T-helper 1 cell (primary cell): Measurements from ENCODE around the gene COA8.

ENCODE experiments used
- DNase-seq, 5 donors: peaks; one replicate each; pipeline ENCODE4 v3.0.0-alpha.2; 2012 to 2020

COA8 gene

DNA sequence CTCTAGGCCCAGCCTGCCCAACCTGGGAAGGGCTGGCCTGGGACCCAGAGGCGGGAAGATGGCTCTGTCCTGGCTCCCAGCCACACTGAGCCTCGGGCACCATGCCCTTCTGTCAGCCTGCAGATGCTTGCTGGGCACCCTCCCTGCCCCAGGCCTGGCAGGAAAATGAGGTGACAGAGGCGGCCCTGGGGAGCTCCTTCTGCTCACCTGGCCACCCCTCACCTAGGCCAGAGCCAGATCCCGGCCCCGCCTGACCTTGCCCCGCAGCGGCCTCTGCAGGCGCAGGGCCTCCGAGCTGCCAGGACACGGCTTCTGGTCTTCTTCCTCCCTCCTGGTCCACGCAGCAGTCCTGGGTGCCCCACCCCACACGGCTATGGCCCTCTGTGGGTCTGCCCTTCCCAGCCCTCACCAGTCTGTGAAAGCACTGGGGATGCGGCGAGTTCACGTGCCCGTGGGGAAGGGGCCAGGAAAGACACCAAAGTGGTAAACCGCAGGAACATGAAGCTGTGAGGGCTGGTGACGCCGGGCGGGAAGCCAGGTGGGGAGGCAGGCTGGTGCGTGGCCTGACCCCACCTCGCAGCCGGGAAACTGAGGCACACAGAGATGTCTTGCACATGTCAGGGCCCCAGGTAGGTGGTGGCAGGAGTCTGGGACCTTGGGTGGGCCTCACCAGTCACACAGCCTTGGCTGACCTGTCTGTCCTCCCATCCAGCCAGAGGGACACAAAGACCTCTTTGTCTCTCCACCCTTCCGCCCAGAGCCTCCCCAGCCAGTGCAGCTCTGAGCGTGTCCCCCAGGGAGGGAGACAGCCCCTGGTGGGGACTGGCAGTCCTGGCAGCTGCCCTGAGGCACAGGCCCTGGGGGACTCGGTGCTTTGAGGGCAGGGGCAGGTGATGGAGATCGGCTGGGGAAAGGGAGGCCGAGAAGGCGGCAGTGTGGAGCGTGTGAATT lies 13.1 kb upstream of the COA8 start:
- DNase-seq: no peak

DNA sequence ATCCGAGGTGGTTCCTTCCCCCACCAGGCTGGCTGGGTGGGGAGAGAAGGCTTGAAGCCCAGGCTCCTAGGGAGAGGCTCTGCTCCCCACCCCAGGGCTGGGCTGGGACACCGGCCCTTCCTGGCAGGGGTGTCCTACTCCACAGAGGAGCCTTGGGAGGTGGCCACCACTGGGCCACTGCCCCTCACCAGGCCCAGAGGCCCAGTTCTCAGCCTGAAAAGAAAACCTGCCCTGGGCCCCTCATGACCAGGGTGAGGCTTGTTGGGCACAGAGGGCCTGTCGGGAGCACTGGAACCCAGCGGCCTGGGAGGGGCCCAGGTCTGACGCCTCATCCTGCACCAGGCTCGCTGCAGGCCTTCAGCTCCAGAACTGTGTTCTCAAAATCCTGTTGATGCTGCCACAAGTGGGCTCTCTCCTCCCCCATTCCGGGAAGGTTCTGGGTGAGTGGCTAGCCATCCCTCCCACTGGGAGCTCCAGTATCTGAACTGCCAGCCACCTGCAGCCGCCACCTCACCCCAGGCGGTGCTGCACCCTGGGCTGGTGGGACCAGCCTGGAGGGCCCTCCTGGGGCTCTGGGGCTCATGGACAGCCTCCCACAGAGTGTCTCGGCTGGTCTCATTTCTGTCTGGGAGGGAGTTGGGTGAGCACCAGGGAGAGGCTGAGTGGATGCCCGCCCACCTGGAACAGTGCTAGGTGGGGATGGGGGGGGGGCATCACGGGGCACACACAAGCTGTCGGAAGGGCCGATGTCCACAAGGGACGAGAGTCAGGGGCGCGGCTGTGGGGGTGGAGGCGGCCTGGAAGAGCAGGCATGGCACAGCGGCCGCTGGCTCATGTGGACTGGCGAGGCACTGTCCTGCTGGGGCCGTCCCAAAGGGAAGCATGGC lies 12.1 kb upstream of the COA8 start:
- DNase-seq: no peak

DNA sequence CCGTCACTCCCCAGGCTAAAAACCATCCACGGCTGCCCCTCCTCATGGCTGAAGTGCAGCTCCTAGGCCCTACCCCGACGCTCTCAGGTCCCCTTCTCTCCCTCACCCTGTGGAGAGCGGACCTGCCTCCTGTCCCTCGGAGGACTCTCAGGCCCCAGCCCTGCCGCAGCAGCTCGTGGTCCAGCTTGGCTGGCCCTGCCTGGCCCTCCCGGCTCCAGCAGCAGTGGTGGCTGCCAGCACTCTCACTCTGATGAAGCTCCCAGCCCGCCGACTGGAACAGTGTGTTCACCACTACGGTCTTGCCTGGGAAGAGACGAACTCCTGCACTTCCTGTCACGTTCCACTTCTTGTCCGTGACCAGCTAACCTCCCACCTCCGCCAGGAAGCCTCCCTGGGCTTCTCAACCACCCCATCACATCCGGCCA lies 11.4 kb upstream of the COA8 start:
- DNase-seq: no peak

DNA sequence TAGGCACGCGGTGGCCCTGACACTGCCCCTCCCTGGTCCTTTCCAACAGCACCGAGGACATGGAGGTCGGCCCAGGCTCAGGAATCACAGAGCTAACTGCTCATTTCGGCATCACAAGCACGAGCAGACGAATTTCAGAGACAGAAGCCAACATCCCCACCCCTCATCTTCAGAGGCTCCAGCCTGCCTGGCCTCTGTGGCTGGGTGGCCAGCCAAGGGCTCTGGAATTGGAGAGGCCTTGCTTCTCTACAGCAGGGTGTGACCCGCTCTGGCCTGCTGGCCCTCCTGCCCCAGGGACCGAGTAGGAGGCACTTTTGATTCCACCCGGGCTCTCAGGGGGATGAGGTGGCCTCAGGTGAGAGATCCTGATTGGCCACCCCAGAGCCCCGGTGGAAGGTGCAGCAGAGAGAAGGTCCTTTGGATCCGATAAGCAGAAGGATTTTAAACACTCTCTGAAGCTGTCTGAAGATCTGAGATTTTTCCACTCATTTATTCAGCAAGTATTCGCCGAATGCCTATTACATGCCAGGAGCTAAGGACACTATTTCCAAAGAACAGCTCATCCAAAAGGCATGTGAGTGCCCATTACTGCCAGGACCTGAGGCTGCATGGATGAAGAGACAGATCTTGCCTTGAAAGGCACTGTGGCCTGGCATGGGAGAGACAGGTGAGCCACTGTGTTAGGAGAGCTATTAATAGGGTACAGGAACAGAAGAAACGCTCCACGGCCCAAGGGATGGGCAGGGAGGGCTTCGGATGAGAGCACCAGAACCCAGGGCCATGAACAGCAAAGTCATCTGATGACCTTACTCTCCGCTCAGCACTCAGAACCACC lies 10.5 kb upstream of the COA8 start:
- no peak for DNase-seq

DNA sequence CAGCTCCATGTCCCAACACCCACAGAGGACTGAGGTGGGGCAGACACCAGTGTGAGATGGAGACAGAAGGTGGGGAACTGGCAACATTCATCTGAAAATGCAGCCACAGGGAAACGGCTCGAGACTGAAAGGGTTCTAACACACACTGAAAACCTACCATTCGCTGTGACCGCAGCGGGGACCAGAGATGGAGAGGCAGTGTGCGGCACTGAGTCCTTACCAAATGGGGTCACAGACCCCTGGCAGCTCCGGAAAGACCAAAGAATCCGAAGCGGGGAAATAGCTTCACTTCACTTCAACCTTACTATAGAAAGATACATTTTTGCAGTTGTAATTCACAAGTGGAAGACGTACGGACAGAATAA lies 9.9 kb upstream of the COA8 start:
- no peak for DNase-seq

DNA sequence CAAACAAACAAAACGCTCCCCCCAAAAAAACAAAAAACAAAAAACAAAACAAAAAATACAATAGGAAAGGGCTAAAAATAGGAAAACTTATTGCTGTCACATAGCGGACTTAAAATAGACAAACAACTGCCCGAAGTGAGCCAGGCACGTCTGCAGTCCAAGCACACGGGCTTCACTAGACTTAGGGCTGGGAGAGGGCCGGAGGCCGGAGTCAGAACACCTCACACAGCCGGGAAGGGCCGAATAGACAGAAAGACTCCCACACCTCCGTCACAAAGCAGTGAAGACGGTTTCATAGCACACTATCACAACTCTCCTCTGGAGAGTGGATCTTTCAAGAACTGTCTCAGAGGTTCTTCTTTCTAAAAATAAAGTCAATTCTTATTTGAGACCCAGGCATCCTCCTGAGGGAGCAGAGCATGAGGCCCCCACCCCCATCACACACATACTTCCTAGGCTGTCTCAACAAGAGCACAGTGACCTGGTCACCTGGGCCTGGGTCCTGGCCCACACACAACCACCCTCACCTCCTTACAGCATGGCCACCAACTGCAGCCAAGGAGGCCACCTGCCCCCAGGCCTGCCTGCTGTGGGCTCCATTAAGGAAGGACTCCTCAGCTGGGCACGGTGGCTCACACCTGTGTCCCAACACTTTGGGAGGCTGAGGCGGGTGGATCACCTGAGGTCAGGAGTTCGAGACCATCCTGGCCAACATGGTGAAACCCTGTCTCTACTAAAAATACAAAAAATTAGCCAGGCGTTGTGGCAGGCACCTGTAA lies 7.0 kb upstream of the COA8 start:
- no peak for DNase-seq

DNA sequence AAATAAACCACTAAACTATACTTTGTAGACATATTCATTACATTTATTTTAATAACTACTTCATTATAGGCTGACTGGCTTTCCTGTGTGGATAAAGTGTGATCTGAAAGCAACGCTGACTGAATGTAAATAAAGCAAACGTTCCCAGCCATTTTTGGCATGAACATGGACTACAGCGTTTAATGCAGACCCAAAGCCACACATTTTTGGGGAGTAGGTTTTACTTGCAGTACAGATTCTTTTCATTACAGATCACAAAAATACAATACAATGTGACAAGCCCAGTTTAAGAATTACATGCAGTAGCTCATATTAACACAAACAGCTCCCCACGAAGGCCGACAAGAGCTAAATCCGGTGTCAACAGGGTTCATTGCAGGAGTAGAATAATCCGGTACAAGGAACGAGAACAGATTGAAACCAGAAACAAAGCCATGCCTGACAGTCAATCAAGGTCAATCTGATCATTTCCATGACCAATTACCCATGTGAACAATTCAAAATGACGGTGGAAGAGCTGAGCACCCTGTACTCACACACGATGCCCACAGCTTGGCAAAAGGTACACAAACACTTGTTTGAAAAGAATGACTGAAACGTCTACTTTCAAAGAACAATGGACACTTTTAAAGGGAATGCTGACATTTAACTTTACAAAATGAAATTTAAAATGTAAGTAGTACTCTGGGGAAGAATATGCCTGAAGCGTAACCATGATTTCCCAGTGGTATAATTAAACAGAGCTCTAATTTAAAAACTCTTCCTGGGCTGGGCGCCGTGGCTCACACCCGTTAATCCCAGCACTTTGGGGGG lies 5.6 kb upstream of the COA8 start:
- no peak for DNase-seq

DNA sequence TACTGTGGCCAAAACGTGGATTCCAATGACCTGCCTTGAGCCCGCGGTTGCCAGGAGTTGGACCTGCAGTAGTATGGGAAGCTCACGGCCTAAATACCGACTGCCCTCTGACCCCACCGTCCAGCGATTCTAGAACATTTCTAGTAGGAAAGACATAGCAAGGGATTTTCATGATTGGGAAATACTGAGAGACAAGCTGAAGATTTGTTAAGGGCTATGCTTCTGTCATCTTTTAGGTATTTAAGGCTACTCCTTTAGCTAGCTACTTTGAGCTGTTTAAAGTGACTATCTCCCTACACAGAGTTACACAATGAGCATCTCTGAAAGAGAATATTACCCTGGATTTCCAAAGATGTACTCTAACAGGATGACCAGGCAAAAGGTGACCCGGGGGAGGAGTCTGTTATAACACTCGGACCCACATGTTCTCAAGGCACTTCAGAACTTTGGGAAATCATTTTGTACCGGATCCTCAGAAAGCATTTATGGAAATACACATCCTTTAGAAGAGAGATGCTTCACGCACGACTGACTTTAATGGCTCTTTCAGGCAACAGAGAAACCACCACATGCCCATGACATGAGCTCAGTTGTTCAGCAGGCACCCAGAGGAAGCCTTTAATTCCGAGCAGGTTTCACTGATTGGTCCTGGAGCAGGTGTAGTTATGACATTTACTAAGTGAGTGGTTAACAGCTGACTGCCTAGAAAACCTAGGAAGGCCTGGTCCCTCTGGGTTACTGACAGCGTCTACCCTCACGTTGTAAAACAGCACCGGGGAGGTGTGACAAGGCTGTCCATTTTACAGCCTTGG lies 4.5 kb upstream of the COA8 start:
- no peak for DNase-seq

DNA sequence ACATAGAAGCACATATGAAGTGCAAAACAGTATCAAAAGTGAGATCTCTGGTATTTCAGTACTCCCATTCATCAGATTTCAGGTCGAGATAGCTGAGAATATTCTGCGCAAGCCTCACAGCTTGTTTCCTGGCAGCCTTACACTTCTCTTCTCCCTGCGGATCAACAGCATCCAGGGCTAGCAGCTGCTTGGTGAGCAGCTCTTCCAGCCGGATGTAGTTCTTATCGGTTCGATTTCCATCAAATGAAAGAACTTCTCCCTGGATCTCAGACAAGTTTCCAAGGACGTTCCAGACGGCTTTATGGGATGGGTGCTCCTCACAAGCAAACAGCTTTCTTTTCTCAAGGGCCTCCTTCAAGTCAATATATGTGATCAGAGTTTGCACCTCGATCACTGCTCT lies 3.0 kb upstream of the COA8 start:
- DNase-seq: no peak

DNA sequence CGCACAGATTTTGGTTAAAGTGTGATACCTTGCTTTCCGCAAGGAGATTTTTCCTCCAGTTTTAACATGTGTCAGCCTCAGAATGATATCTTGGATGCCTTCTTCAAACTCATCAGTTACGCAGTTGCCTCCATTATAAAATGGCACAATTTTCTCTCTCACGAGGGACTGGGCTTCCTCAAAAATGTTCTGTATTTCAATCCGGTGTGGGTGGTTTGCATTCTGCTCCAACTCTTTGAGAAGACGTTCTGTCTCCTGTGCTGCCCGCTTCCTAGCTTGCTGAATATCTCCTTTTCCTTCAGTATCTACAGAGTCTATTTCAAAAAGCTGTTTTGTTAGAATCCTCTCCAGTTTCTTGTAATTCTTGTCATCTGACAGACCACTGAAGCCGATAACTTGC lies 2.1 kb upstream of the COA8 start:
- DNase-seq: no peak

DNA sequence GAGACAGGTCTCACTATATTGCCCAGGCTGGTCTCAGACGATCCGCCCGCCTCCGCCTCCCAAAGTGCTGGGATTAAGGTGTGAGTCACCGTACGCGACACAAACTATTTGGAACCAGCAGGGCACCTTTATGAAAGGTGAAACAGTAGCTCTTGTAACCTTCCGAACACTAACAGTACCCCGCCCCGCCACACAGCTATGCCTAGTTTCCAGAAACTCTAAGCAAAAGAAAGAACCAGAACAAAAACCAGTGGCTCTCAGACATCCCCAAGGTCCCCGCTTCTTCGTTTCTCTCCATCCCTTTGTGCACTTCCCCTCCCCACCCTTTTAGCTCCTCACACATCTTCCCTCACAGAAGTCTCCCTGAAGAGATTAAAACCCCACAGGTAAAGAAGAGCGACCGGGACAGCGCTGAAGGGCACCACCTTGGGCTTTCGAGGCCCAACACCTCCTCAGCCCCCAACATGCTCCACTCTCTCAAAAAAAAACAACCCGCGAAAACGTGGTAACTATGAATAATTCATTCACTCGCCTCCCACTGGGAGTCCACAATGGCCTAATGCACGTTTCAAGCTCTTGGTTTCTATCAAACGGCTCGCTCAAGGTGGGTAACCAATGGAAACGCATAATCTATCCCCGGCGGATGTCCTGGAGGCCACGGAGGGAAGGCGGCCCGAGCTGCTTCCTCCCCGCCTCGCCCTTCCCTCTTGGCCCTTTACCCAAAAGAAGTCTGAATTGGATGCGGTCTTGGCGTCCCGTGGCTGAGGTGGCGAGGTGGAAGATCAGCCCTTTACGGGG lies 1.2 kb upstream of the COA8 start:
- peak in 3 of 5 donors; percentile 26 to 54 (median 31) for DNase-seq

DNA sequence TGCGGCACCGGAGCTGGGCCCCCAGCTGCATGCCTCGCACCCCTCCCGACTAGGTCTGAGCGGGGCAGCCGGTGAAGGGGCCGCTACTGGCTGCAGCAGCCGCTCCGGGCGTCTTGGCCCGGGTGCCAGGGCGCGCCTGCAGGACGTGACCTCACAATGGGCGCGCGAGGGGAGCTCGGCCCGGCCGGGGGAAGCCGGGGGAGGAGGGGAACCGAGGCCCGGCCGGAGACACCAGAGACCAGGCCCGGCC lies 656 bp upstream of the COA8 start:
- no peak for DNase-seq

DNA sequence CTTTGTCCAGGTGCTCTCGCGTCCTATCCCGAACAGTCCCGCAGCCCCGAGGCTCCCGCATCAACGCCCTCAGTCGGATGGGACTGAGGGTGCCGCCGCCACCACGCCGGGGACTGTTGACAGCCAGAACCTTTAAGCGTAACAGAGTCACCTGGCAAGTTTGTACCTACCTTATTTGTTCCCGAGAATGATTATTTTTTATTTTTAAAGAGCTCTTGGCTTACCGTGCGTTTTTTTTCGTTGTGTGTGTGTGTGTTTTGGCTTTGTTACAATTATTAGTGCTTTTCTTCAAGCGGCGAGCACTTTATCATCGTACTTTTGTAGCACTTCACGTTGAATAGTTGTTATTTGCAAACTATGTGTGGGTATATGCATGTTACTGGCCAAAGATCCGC lies 463 bp downstream of the COA8 start:
- DNase-seq: no peak

DNA sequence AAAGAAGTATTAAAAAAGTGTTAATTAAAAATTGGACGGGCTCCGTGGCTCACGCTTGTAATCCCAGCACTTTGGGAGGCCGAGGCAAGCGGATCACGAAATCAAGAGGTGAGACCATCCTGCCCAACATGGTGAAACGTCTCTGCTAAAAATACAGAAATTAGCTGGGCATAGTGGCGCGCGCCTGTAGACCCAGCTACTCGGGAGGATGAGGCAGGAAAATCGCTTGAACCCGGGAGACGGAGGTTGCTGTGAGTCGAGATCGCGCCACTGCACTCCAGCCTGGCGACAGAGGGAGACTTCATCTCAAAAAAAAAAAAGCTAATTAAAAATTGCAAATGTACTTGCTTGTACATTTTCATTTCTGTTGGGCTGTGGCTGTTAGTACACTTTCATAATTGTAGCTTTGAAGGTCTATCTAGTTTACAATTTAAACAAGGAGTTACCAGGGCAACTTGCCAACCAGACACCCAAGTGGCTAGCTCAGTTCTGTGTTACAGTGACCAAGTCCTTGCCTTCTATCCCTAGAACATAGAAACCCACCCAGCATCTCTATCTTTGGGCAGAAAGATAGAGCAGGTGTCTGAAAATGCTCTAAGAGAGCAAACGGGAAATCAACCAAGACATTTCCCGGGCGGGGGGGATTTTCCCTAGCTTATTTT lies 1.2 kb downstream of the COA8 start:
- no peak for DNase-seq

DNA sequence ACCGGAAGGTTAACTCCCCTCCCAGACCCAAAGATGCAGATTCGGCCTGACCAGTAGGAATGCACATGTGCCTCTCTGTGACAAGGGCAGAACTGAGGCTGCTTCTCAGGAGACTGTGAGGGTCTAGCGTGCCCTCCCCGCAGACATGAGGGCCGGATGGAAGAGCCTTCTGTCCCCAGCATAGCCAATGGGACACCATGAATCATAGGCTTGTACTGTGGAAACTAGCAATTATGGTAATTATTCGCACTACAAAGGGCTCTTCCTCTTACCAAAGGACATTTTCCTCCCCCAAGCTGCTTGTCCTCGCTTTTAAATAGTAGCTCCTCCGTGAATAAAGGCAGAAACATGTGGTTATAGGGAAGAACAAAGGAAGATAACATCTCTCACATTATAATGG lies 6.2 kb downstream of the COA8 start:
- no peak for DNase-seq

DNA sequence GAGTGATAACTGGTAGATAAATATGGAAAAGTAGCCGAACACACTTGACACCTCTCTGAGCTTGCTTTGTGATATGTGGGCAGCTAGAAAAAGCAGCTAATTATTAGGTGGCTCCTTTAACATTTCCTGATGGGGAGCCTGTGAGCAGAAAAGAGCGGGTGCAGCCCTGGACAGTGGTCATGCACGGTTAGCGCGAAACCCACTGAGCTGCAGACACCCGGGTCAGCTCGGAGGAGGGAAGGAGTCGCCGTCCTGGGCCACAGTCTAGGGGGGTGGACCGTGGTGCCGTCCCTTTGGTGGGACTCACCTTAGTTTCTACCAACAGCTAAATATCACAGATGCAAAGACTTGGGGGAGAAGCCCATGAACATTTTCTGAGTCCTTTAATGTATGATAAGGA lies 6.6 kb downstream of the COA8 start:
- no peak for DNase-seq

DNA sequence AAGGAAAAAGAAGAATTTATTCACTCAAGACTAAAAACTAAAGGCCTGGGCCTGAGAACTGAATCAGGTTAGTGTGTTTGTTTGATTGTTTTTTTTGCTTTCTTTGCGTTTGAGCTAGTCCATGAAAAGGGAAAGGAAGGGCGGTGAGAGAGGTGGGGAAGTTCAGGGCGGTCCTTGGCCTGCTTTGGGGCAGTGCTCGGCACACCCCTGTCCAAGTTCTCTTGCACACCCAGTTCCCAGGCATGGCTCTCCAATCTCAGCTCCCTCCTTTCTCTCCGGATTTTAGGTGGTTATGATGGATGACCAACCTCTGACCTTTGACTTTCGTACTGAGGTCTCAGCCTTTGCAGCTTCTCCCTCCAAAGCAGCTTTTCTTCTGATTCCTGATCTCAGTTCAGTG lies 11.3 kb downstream of the COA8 start:
- no peak for DNase-seq

DNA sequence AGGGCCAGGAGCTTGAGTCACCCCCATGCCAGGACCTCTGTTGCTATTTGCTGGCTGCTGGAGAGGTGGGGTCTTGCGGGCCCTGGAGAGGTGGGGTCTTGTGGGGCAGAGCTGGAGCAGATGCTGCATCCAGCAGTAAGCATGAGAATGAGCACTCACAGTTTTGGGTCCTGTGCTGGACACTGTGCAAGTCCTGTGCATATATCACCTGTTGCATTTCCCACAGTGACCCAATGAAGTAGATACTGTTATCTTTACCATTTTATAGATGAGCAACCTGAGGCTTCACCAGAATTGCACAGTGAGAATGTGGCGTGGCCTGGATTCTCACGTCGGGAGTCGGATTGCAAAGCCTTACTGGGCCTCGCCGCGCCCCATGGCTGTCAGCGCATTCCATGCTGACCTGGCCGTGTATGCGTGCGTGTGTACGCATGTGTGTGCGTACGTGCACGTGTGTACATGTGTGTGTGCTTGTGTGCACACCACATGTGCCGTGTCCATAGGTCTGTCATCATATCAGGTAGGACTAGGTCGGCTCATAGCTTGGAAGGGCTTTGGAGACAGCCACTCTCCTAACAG lies 12.0 kb downstream of the COA8 start:
- DNase-seq: no peak
